ENCODE measurements around the gene CRHR2.

GRCh38 chr7:30705008-30705407 lies 22.8 kb upstream of the CRHR2 start:
- TF ChIP-seq CTCF (conservative IDR thresholded peaks at IDR 0.05; ENCODE audit: low read depth, low read length) (no peak), MAFK (IDR thresholded peaks at IDR 0.05; ENCODE audit: low read depth, low read length) (no peak)
